NT2/D1 (cell line): ENCODE data around the gene SP4.

Experiments used
- SUZ12 ChIP-seq: IDR thresholded peaks from 2 replicates; pipeline ENCODE4 v1.6.1; 2011; ENCODE audit not compliant: insufficient read length, insufficient read depth; ENCODE audit errors: extremely low read depth
- ZNF274 ChIP-seq: IDR thresholded peaks from 2 replicates; pipeline ENCODE4 v1.6.1; 2011; ENCODE audit warnings: mild to moderate bottlenecking, low read depth, low read length

DNA sequence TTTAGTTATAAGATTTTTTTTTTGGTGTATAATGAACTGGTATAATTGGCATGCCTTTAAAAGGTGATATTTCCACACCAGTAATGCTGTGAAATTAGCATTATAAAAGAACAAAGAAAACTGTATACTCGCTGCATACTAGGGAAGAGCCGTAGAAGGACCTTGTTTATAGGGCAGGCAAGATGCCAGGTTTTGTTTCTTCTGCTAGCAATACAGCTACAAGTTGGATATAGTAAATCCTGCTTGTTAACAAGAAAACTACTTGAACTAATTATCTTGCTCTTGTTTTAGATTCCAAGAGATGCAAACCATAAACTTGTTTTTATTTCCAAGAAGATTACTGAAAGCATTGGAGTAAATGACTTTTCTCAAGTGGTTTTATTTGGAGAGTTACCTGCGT lies 116.8 kb downstream of the SP4 start:
- TF ChIP-seq SUZ12 (no peak), ZNF274 (no peak)
